Activated T-cell treated with anti-CD3 and anti-CD28 coated beads for 1 hour (primary cell): ENCODE measurements around the gene SLC35F6.
"Not testable (repeated sequence)": the region's sequence is repeated elsewhere in the genome, so short reads cannot be mapped to it uniquely, and the experiment has no call there.

Source experiments
- DNase-seq: peaks from one replicate; pipeline ENCODE4 v3.0.0-alpha.2; 2020; ENCODE audit warnings: low read depth

The SLC35F6 gene

DNA sequence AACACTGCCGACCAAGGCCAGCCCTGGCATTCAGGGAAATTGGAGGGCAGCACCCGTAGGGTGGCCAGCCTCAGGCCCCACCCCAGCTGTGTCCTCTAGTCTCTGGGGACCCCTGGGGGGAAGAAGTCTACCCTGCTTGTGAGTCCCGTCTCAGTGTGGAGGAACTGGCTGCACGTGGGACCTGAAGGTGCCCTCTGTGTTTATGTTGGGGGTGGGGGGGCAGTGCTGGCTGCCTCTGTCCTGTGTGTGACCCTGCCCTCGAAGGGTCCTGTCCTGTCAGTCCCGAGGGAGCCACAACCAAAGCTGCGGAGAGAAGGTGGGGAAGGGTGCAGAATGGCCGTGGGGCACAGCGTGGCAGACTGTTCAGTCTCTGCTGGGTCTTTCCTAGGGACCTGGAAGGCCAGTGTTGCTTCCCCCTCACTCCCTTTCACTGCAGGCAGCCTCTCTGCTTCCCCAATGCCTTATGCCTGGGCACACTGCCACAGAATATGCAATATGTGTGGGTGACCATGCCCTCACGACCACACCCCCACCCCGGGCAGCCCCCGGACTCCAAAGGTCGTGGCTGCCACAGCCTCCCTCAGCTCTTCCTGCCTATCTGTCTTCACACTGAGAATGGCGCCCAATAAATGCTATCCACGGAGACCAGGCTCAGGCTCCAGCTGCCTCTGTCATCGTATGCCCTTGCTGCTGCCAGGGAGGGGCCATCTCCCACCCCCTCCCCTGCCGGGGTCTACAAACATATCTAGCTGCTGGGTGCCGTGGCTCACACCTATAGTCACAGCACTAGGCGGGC lies 33.3 kb upstream of the SLC35F6 start:
- no peak for DNase-seq

DNA sequence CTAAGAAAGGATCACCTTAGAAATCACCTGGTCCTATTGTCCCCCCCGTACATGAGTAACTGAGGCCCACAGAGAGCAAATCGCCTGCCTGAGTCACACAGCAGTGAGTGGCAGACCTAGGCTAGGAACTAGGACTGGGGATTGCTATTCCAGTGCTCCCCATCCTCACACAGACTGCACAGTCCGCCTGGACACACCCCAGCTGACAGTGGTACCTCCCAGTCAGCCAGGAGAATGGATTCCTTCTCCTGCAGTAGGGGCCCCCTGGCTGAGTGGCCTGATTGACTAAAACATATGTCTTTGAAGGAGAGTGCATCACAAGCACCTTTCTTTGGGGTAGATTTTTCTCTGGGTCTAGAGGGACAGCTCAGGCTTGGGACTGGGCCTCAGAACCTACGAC lies 32.4 kb upstream of the SLC35F6 start:
- DNase-seq: no peak

DNA sequence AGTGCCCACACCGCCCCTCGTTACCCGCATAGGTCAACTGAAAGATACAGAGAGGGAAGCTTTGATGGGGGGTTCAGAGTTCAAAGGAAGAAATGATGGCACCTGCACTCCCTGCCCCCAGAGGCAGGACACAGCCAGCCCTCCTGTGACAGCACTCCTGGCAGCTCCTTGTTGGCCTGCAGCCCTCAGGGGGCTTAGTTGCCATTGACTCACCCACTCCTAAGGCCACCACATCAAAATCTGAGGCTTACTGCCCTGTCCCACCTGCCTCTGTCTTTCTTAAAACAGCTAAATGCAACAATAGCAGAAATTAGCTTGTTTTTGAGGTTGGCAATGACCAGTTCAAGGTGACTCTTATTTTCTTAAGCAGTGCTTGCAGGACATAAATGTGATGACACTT lies 31.6 kb upstream of the SLC35F6 start:
- no peak for DNase-seq

DNA sequence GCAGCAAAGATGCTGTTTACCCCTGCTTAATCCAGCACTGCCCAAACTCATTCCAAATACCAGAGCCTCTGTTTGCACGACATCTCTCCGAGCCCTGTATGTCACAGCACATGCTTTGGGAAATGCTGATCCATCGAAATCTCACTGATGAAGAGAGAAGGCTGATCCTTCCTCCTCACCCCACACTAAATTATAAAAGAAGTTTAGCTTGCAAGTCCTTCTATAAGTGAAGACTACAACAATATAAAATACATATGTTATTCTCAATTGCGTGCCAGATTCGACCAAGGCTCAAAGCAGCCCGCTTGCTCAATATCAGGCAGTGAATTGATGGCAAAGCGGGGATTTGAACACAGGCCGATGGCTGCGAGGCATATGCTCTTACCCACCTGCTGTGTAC lies 30.7 kb upstream of the SLC35F6 start:
- no peak for DNase-seq

DNA sequence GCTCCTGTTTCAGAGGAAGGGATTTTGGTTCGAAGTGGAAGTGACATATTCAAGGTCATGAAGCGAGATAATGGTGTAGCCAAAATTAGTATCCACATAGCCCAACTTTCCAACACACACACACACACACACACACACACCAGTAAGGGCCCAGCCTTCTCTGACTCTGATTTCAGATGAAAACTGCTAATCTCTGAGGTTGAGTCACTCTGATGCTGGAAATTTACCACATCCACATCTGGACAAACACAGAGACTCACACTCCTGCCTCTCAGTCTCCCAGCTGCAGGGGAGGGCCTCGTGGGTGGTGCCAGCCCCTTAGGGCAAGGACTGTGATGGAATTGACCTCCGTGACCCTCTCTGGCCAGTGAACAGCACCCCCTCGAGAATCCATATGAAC lies 29.0 kb upstream of the SLC35F6 start:
- no peak for DNase-seq

DNA sequence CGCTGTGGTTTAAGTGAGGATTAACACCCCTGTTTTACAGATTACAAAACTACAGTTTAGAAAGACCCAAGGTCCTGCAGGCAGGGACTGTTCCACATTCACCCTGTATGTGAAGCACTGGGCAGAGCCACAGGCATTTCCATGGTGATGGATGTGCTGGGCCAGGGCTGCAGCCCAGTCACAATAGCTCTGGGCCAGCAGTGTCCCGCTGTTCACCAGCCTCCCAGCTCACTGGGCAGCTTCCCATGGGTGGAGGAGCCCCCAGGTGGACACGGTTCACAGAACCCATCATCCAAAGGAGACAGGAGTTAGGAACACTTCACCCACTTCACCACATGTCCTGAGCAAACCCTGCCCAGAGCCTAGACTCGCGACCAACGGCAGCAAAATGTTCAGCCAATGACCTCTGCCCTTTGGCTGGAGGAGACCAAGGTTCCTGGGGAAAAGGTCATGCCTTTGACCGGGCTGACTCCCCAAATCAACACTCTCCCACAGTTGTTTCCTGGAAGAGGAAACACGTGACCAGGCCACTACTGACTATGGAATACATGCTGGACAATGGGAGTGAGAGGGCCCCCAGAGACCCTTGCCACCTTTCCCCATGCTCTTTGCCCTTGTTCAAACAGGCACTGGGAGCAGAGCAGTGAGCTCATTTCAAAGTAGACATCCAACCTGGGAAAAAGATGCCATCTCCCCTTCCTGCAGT lies 28.0 kb upstream of the SLC35F6 start:
- no peak for DNase-seq

DNA sequence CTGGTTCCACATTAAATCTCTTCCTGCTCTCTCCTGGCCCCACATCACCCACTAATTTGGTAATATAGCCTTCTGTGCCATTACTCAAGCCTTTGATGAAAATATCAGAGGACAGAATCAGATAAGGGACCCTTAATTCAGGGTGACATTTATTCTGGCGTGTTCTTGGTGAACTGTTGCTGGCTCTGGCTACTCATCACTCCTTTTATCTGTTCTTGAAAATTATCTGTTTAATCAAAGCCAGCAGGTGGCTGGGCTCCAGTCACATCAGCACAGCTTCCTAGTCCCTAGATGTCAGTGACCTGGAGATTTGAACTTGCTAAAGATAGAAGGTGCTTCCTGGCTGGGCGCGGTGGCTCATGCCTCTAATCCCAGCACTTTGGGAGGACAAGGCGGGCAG lies 26.9 kb upstream of the SLC35F6 start:
- DNase-seq: no peak

DNA sequence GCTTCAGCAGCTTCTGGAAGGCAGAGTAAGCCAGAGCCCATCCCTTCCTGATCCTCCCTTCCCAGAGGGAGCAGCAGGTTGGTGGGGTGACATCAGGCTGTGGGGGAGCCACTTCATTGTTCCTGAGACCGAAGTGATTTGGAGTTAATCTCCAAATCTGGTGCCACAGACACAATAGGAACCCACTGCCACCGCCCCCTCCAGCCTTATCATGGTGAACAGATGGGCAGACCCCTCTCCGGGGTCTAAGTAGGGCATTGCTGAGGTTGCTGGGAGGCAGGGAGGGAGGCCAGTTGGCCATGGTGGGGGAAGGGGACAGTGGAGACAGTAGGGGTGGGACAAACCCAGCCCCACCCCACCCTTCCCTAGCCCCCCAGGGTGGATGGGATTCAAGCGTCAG lies 25.6 kb upstream of the SLC35F6 start:
- no peak for DNase-seq

DNA sequence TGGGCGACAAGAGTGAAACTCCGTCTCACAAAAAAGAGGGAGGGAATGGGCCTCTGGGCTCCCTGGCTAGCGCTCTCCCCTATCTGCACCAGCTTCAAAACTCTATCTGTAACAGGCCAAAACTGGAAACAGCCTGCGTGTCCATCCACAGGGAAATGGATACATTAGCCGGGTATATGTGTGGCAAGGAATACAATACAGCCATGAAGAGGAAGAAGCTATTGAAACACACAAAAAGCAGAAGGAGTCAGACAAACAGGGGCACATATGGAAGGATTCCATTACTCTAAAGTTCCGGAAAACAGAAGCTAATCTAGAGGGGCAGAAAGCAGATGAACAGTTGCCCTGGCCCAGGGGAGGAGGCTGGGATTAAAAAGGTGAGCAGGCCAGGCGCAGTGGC lies 24.6 kb upstream of the SLC35F6 start:
- no peak for DNase-seq

DNA sequence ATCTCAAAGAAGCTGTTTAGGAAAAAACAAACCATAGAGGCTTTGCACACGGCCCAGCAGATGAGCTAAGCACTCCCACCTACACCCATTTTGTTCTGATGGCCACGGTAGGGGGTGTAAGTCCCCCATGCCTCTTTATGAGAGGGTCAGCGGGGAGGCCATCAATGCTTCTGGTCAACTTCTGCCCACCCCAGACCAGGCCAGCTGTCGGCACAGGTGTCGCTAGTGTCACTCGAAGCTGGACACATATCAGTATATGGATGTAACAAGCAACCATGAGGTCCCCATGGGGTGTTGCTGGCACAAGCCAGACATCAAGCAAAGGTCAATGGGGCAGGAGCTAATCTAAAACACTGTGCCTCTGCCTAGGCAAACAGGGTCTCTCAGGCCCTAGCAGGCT lies 23.7 kb upstream of the SLC35F6 start:
- no peak for DNase-seq

DNA sequence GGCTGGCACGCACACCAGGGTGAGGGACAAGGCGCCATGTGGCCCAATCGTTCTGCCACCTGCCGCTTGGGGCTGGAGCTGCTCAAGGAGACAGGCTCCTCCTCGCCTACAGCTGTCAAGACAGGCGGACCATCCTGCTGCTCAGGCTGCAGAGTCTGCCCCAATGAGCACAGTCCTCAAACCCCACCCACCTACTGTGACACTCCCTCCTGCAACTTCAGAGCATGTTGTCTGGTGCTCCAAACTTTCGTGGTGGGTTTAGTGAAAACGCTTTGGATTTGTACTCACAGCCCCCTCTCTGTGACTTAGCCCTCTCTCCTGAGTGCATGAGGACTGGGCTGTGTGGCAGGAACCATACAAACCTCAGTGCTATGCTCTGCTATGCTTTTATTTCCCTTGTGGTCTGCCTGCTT lies 23.2 kb upstream of the SLC35F6 start:
- no peak for DNase-seq

DNA sequence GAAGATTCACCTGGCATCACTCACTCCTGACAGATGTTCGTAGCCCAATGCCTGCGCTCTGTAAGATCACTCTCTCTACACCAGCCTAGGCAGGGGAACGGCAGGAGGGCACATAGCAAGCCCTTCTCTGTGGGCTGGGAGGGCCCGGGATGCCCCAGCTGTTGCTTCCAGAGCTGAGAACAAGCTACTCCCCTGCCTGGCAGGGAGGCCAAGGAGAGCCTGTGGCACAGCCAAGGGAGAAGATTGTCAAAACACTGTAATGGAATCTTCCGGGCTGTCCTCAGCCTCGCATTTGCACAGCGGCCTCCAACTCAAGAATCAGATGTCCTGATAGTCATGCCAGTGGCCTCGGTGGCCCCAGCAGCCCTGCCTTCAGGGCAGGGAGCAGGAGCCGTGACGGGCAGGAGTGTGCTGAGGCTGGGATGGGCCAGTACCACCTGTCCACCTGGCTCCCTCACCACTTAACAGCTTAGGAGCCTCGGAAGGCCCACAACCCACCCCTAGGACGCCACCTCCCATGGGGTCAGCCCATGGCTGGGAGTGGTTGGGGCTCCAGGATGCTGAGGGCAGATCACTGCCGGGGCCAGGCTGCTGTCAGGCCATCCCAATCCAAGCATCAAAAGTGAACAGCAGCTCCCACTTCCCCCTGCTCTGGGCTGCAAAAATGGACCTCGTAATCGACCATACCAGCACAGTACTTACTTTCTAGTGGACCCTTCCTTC lies 21.9 kb upstream of the SLC35F6 start:
- DNase-seq: no peak

DNA sequence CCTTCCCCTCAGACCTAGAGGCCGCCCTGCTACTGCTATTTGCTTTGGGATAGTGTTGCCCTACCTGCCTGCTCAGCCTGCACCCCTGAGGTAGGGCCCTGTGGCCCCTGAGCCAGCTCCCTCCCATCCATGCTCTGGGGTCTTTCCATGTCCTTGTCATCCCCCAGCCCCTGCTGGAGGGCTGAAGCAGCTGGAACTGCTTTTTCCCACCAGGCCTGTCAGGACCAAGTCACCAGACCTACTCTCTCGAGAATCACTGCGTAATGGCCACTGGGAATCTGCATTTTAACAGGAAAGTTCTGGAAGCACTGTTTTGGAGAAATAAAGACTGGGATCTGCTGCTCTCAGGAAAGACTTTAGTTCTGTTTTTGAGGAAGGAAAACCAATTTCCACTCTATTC lies 20.2 kb upstream of the SLC35F6 start:
- DNase-seq: no peak

DNA sequence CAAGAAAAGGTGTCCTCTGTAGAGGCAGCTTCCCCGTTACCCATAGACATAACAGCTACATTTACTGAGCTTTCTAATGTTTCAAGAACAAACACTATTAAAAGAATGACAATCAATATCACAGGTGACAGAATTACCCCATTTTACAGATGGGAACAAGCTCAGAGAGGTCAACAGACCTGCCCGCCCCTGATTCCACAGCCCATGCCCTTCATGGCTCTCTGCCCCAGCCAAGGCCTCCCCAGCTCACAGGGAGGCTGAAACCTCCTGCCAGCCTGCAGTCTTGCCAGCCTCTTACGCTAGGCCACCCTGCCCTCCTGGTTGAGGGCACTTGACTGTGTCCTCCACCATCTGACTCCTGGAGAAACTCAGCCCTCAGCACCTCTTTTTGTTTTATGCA lies 19.1 kb upstream of the SLC35F6 start:
- no peak for DNase-seq

DNA sequence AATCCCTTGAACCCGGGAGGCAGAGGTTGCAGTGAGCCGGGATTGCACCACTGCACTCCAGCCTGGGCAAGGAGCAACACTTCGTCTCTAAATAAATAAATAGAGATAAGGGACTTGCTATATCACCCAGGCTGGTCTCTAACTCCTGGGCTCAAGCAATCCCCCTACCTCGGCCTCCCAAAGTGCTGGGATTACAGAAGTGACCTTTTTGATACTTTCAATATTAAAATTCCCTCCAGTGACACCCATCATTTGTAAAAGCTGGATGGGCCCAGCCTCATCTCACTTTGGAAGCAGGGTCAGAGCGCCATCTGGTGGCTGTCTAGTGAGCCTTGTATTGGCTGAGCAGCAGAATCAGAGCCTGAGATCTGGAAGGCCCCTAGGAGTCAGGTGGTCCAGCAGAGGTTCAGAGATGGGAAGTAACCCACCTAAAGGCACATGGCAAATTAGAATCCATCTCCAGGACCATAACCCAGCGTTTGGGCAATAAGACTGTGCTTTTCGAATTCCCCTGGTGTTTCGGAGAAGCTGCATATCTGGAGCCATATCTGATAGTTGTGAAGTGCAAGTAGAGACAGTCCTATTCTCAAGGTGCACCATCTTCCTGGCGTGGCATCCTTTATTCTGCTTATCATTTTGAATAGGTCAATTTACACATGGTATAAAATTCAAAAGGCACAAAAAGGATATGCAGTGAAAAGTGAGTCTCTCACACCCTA lies 18.3 kb upstream of the SLC35F6 start:
- DNase-seq: peak; percentile 81

DNA sequence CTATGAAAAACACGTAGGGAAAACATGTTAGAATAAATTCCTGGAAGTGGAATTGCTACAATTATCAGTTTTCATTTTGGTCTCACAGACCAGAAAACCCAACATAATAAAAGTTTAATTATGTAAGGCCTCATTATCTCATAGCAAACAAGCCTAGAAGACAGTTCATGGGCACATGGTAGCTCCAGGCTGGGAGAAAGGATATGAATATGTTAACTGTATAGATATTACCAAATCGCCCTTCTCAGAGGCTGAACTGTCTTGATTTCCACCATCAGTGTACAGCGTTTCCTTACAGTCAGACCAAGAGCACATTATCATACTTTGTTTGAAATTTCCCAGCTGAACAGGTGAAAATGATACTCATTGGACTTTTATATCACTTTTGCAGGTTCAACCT lies 17.1 kb upstream of the SLC35F6 start:
- DNase-seq: no peak

DNA sequence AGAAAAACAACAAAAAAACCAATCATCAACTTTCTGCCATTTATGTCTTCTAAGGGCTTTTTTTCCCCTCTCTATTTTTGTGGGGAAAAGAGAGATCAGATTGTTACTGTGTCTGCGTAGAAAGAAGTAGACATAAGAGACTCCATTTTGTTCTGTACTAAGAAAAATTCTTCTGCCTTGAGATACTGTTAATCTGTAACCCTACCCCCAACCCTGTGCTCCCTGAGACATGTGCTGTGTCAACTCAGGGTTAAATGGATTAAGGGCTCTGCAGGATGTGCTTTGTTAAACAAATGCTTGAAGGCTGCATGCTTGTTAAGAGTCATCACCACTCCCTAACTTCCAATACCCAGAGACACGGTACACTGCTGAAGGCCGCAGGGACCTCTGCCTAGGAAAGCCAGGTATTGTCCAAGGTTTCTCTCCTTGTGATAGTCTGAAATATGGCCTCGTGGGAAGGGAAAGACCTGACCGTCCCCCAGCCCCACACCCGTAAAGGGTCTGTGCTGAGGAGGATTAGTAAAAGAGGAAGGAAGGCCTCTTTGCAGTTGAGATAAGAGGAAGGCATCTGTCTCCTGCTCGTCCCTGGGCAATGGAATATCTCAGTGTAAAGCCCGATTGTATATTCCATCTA lies 14.2 kb upstream of the SLC35F6 start:
- DNase-seq: not testable (repeated sequence)

DNA sequence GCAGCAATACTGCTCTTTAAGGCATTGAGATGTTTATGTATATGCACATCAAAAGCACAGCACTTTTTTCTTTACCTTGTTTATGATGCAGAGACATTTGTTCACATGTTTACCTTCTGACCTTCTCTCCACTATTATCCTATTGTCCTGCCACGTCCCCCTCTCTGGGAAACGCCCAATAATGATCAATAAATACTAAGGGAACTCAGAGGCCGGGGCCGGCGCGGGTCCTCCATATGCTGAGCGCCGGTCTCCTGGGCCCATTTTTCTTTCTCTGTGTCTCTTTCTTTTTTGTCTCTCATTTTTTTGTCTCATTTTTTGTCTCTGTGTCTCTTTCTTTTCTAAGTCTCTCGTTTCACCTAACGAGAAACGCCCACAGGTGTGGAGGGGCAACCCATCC lies 13.6 kb upstream of the SLC35F6 start:
- not testable (repeated sequence) for DNase-seq

DNA sequence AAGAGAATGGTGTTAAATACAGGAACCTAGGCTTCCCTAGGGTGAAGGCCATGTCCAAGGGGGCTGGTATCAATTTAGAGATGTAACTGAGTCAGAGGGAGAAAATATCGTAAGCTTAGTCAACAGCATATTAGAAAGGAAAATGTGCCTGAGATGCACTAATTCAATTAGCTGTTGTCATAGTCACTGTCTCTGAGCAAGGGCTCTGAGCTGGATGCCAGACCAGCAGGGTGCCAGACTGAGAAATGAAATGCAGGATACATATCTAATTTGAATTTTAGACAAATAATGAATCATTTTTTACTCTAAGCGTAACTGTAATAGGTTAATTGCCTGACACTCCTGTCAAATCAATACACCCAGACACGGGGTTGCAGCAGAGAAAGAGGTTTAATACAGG lies 11.4 kb upstream of the SLC35F6 start:
- DNase-seq: no peak

DNA sequence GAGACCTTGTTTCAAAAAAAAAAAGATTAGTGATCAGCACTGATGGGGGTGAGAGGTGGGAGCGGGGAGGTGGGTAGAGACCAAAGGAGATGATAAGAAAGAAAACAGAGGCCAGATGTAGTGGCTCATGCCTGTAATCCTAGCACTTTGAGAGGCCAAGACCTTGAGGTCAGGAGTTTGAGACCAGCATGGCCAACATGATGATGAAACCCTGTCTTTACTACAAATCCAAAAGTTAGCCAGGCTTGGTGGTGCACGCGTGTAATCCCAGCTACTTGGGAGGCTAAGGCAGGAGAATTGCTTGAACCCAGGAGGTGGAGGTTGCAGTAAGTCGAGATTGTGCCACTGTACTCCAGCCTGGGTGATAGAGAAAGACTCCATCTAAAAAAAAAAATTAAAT lies 9.5 kb upstream of the SLC35F6 start:
- no peak for DNase-seq

DNA sequence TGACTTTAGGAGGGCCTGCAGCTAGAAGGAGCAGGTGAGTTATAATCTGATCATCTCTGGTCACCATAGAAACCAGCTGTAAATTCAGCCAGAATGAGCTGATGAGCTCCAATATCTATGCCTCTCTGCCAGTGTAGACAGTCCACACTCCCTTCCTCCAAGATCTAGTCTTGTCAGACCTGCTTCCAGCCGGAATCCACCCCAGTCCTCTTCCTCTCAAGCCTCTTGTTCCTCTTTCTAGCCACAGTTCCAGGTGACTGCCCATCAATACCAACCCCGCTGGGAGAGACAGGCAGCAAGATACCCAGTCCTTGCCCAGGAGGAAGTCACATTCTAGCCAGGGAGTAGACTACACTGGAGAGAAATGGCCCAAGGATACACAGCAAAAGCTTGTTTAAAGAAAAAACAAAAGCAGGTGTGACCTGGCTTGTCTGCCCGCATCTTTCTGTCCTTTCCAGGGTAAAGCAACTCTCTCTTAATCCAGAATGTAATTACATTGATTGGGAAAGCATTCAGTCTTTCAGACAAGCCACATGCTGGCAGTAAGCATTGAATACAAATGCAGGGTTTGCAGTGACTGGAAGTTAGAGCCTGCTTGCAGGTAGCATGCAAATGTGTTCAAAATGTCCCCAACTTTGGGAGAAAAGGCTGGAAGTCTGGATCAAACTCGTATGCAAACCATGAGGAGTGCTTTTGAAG lies 9.0 kb upstream of the SLC35F6 start:
- no peak for DNase-seq
